ENCODE data around the gene KIAA1328.
"Not testable (repeated sequence)": the region's sequence is repeated elsewhere in the genome, so short reads cannot be mapped to it uniquely, and the experiment has no call there.

The KIAA1328 gene

GRCh38 chr18:37162551-37162950, 333.6 kb downstream of the KIAA1328 start:
- DNase-seq = no peak

GRCh38 chr18:37163119-37163518, 334.2 kb downstream of the KIAA1328 start:
- no peak for DNase-seq

GRCh38 chr18:37166491-37166890, 337.6 kb downstream of the KIAA1328 start:
- DNase-seq = no peak

- DNase-seq = not testable (repeated sequence)
These were observed 338.0 kb downstream of the KIAA1328 start for GRCh38 chr18:37166966-37167365.

- DNase-seq = no peak
These were observed 342.1 kb downstream of the KIAA1328 start for GRCh38 chr18:37170984-37171383.

- DNase-seq = no peak
These were observed 344.5 kb downstream of the KIAA1328 start for GRCh38 chr18:37173384-37173783.

- DNase-seq = no peak
These were observed 347.0 kb downstream of the KIAA1328 start for GRCh38 chr18:37175727-37176620.

GRCh38 chr18:37176621-37176934, 347.7 kb downstream of the KIAA1328 start:
- DNase-seq = no peak

GRCh38 chr18:37179384-37179783, 350.5 kb downstream of the KIAA1328 start:
- DNase-seq = no peak

- DNase-seq = no peak
These were observed 351.2 kb downstream of the KIAA1328 start for GRCh38 chr18:37180086-37180485.

- no peak for DNase-seq
These were observed 353.6 kb downstream of the KIAA1328 start for GRCh38 chr18:37182340-37183135.

- DNase-seq = no peak
These were observed 355.4 kb downstream of the KIAA1328 start for GRCh38 chr18:37184209-37184868.

- no peak for DNase-seq
These were observed 359.3 kb downstream of the KIAA1328 start for GRCh38 chr18:37188016-37188791.

GRCh38 chr18:37199741-37200140, 370.8 kb downstream of the KIAA1328 start:
- no peak for DNase-seq

GRCh38 chr18:37207343-37207742, 378.4 kb downstream of the KIAA1328 start:
- DNase-seq = no peak

GRCh38 chr18:37210781-37211180, 381.9 kb downstream of the KIAA1328 start:
- DNase-seq = no peak

GRCh38 chr18:37218022-37218590, 389.2 kb downstream of the KIAA1328 start:
- no peak for DNase-seq

GRCh38 chr18:37219257-37219656, 390.3 kb downstream of the KIAA1328 start:
- no peak for DNase-seq

- no peak for DNase-seq
These were observed 393.5 kb downstream of the KIAA1328 start for GRCh38 chr18:37222354-37222998.

- DNase-seq = no peak
These were observed 394.1 kb downstream of the KIAA1328 start for GRCh38 chr18:37222999-37223378.

- no peak for DNase-seq
These were observed 396.4 kb downstream of the KIAA1328 start for GRCh38 chr18:37225279-37225678.

GRCh38 chr18:37230768-37231167, 401.8 kb downstream of the KIAA1328 start:
- DNase-seq = no peak
